Measurements from ENCODE around the gene MSI2.

The MSI2 gene

GRCh38 chr17:57247261-57247660 is 9.1 kb upstream of the MSI2 start:
- FAIRE-seq = no peak

- FAIRE-seq = no peak
Measured at GRCh38 chr17:57247913-57248312, 8.4 kb upstream of the MSI2 start.

DNA sequence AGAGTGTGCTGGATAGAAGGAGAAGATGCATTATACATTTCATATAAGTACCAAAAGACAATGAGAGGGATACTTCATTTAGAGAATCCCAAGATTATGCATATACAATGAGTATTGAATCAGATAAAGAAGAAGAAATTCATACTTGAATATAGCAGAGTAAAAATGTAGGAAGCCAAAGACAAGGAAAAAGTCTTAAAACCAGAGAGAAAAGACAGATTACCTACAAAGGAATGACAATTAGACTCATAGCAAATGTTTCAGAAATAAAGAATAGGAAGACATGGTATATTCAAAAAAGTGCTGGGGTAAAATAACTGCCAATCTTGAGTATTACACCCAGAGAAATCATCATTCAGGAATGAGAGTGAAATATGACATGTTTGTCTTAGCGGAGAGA is 6.8 kb upstream of the MSI2 start:
- FAIRE-seq = no peak

DNA sequence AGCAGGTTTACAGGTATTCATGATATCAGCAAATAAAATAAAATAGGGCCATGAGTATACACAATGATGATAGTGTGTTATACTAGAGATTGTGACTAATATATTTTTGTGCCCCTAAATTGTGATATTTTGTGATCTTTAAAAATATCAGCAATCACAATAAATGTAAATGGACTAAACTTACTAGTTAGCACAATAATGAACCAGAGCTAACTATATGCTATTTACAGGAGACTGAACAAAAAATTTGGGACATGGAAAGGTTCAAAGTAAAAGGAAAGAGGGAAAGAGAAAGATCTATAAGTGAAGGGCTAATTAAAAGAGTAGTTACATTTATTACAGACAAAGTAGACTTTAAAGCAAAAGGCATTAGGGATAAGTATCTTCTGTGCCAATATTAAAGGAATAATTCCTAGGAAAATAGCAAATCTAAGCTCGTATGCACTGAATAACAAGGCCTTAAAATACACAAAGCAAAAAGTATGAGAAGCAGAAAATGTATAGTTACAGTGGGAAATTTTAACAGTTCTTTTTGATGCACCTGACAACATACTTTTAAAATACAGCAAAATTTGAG is 5.0 kb upstream of the MSI2 start:
- no peak for FAIRE-seq

GRCh38 chr17:57253362-57254065 is 2.8 kb upstream of the MSI2 start:
- FAIRE-seq = no peak

GRCh38 chr17:57255182-57255775 is 1.0 kb upstream of the MSI2 start:
- FAIRE-seq = no peak

DNA sequence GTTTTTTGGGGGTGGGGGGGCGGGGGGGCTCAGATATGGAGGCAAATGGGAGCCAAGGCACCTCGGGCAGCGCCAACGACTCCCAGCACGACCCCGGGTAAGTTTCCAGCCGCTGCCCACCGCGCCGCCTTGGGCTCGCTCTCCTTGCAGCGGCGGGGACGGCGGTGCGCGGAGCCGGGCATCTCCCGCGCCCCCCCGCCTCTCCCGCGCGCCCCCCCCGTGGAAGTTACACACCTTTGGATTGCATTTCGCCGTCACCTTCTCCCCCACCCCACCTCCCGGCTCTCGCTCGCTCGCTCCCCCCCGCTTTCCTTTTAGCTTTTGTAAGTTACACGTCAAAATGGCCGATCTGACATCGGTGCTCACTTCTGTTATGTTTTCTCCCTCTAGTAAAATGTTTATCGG is 387 bp downstream of the MSI2 start:
- FAIRE-seq = no peak

DNA sequence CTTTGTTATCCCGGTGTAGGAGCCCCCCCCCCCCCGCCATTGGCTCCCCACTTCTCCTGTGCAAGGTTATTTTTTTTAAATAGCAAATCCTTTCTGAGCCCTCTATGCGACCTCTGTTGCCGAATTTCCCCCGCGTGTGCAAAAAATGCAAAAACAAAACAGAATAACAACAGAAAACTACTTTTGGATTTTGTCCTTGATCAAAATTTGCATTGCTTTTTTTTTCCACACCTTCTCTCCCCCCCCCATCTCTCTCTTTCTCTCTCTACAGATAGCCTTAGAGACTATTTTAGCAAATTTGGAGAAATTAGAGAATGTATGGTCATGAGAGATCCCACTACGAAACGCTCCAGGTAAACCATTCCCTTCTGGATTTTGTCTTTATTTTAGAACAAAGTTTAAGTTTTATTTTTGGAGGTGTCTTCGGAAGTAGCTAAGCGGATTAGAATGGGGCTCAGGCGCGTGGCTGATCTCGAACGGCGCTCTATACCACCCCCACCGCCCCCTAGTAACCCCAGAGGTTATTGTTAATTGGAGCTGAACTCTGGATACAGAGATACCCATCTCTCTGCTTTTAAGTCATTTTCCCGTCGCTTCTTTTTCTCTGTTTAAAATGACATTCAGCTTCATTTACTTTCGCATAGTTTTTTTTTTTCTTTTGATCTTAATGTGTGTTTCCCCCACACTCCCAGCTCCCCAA is 1.0 kb downstream of the MSI2 start:
- FAIRE-seq = no peak

DNA sequence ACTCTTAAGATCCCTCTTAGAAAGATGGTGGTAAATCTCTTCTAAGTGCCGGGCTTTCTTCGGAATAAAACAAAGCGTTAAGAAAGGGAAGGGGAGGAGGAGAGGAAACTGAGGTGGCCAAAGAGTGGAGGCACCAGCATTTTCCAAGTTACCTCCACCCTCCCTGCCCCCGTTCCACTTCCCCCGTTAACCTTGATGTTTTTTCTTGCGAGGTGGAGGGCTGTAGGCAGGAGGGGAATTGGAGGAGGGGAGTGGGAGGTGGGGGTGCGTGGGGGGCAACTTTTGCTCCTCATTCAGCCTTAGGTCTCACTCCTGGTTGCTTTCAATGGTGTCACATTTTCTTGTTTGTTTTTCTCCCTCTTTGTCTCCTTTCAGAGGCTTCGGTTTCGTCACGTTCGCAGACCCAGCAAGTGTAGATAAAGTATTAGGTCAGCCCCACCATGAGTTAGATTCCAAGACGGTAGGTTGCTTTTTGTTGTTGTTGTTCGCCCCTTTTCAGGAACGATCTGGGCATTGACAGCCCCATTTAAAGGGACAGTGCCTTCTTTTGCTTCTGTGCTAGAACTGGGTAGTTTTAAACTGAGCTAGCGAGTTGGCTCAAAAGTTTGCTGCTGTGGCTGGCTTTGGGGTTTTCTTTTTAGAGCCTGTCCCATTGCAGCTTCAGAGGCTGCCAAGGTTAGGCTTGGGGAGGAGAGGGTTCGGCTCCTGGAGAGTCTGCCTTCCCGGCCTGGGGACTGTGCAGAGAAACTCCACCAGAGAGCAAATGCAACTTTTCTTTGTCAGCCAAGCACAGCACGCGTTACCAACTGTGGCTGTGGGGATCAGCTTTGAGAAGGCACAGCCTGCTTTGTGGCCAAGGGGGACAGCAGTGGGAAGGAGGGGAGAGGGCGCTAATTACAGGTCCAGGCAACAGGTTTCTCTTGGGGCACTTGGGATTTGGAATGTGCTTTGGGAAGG is 1.9 kb downstream of the MSI2 start:
- FAIRE-seq = no peak

DNA sequence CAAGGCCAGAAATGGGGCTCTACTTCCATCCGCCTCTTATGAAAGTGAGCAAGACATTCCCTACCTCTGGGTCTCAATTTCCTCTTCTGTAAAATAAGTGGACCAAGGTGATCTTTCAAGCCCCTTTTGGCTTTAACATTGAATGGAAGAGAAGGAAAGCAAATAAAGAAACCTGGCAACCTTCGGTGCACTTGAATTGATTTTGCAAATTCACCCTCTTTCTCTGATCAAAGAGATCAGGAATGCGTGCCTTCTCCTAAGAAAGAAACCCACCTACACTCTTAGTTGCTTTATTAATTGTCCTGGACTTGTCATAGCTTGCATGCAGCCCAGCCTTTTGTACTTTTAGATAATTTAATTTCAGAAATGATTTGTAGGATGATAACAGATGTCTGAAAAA is 3.0 kb downstream of the MSI2 start:
- no peak for FAIRE-seq

DNA sequence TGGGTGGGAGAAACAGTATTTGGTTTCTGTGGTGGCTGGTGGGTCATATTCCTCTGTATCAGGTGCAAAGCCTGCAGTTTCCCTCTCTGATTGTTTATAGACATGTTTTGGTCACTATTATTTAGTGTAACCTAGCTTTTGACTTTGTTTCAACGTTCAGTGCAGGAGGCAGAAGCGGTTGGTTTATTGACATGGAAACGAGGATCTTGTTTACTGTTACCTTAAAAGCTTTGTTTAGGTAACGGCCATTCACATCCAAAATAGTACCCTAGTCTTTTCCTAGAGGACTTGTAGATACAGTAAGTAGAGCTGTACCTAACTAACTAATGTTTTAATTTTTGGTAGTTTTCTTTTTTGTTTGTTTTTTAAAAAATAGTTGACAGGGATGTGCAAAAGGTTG is 3.5 kb downstream of the MSI2 start:
- no peak for FAIRE-seq

DNA sequence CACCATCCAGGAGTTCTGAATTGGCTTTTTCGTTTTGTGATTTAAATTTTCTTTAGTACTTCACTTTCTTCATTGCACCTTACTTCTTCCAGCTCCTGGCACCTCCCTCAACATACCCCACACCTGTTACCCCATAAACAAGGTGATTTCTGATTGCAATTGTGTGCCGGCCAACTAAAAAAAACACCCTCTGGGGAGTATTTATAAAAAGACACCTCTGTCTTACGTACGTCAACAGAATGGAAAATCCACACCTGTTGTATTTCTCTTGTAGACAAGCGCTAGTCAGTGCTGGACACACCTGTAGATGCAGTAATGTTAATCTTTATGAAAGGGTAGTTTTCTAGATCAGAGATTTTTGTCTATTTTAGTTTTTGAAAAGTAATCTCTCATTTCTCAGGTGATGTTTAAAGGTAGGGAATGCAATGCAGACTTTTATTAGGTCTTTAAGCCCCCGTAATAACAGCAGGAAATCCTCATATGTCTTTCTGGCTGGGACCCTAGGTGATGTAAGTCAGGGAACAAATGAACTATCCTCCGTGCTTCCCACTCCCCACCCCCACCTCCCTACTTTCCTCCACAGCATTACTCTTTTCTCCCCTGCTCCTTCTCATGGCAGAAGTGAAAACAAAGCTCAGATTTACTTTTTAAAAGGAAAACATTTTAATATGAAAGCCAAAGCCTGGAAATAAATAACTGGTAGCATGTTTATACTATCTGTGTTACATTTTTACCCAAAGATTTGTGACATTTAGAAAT is 4.2 kb downstream of the MSI2 start:
- no peak for FAIRE-seq

DNA sequence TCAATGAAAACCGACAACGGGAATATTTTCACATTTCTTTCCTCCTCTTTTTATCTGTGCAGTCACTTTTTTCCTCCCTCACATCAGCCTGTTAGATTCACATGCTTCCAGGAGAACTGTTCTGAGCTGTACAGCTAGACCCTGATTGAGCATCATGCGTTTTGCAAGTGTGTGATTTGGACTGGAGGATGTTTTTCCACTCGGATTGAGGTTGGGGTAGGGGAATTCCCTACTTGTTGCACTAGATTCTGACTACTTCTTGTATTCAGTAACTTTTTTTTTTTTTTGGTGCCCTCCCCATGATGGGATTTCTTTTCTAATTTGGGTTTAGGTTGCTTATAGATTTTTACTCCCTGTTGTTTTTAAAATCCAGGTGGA is 4.8 kb downstream of the MSI2 start:
- no peak for FAIRE-seq

DNA sequence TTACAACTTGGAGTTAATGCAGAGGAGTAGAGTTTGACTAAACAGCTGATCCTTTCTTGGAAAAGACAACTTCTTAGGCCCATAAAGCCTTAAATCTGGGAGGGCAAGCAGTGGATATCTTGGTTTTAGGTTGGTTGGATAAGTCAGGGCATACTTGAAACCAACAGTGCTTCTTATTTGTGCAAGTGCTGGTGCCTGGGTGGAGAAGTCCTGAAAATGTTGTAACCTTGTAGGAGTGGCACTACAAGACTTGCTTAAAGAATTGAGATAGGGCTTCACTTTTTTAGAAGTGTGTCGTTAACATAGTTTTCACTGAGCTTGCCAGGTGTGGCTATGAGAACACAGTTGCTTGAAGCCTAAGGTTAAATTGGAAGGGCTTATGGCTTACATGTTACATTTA is 6.2 kb downstream of the MSI2 start:
- no peak for FAIRE-seq

DNA sequence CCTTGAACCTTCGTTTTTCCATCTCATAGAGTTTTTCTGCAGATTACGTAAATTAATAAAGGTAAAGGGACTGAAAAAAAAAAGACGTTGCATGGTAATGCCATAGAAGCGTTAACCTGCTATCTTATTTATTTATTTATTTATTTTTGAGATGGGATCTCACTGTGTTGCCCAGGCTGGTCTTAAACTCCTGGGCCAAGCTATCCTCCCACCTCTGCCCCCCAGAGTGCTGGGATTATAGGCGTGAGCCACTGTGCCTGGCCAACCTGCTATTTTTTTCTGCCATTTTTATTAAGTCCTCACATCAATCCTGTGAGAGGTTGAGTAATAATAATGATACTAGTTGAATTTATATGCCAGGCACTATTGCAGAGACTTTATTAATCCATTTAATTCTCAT is 7.9 kb downstream of the MSI2 start:
- FAIRE-seq = no peak

GRCh38 chr17:57264776-57265175 is 8.5 kb downstream of the MSI2 start:
- no peak for FAIRE-seq

DNA sequence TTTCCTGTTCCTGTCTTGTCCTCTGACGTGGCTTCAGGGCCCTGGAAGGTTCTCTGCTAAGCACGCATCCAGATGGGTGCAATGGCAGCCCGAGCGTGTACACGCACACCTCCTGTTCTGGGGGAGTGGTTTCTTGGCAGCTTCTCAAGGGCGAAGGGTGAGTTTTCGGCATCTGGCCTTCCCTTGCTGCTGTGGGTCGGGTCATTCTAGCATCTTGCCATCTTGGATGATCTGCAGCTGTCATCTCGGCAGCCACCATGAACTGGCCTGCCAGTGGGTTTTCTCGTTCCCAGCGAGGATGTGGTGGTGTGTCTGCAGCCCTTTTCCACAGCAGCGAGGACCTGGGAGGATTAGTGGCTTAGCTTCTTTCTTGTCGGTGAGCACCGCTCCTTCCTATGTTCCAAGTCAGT is 10.6 kb downstream of the MSI2 start:
- no peak for FAIRE-seq

GRCh38 chr17:57268181-57268580 is 11.9 kb downstream of the MSI2 start:
- FAIRE-seq = no peak

DNA sequence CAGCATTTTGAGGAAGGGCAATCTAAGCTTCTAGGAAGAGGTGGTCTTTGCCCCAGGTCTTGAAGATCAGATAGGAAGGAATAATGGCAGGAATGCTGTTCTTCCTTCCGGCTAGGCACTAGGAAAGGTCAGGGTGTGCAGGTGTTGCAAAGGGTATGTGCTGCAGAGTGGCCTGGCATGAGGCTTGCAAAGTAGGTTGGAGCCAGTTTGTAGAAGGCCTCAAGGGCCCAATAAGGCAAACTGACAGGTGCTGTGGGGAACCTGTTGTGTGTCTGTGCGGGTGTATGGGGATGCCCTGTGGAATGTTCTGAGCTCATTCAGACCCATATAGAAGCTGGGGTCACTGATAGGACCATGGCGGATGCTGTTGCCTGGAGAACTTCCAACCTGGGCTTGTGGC is 12.7 kb downstream of the MSI2 start:
- FAIRE-seq = no peak

DNA sequence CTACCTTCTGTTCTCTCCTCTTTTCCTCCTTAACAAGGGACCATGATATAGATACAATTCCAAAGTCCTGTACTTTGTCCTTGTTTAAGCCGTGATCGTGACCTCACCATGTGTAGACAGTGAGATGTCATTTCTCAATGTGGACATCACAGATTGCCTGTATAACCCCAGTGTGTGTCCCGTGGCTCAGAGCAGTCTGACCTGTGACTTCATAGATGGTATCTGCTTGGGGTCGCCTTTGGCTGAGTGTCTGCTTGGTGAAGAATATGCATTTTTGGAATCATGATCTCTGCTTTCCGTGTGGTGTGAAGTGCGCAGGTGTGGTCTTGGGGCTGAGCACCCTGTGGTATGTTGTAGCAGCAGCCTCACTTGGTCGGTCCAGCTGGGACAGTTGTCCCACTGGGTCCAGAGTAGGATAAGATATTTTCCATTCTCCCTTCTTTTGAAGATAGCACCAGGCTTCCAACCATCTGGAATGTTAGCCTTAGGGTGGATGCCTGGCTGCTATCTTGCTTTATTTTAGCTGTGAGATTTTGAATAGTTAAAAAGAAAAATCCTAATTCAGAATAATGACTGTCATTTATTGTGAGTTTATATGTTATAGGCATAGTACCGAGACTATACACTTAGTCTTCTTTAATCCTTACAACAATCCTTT is 13.4 kb downstream of the MSI2 start:
- no peak for FAIRE-seq

DNA sequence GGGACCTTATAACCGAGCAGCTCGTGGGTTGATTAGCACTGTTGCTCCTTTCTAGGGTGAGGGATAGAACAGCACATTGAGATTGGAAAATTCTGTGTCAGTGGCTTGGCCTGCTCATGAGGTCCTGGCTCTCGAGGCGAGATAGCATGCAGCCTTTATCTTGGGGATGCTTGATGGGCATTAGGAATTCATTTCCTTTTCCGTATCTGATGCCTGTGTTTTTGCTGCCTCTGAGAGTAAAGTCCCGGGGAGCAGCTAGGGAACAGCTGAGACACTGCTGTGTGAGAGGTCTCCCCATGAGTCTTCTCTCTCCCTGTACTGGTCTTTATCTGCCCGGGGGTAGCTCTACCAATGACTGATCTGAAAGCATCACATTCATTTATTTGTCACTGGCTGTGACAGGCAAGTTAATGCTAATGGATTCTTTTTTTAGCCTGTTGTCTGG is 14.5 kb downstream of the MSI2 start:
- FAIRE-seq = no peak

- no peak for FAIRE-seq
Measured at GRCh38 chr17:57271821-57272220, 15.5 kb downstream of the MSI2 start.

Data from islet of Langerhans (tissue), 1 donor.